ENCODE measurements around the gene TRIP4.
"Not testable (repeated sequence)": the region's sequence is repeated elsewhere in the genome, so short reads cannot be mapped to it uniquely, and the experiment has no call there.

The TRIP4 gene

GRCh38 chr15:64381000-64381751, 6.5 kb upstream of the TRIP4 start, which contains the start of gene PCLAF:
PCLAF (minus strand) TSS chr15:64381441; CDS start chr15:64381371, 70 bp downstream.
- DNase-seq (ENCODE audit: low read depth in 2 of 2): peak; percentile 85 to 87

GRCh38 chr15:64383760-64384159, 3.9 kb upstream of the TRIP4 start:
- DNase-seq (ENCODE audit: low read depth in 2 of 2): no peak

- no peak for DNase-seq (ENCODE audit: low read depth in 2 of 2)
Measured at GRCh38 chr15:64386291-64386690, 1.3 kb upstream of the TRIP4 start.

- DNase-seq (ENCODE audit: low read depth in 2 of 2): no peak
Measured at GRCh38 chr15:64389036-64389435, 1.4 kb downstream of the TRIP4 start.

- not testable (repeated sequence) for DNase-seq (ENCODE audit: low read depth in 2 of 2)
Measured at GRCh38 chr15:64392471-64392870, 4.8 kb downstream of the TRIP4 start.

GRCh38 chr15:64396789-64397188, 9.2 kb downstream of the TRIP4 start:
- DNase-seq (ENCODE audit: low read depth in 2 of 2): no peak

GRCh38 chr15:64398575-64398974, 10.9 kb downstream of the TRIP4 start:
- no peak for DNase-seq (ENCODE audit: low read depth in 2 of 2)

- no peak for DNase-seq (ENCODE audit: low read depth in 2 of 2)
Measured at GRCh38 chr15:64400583-64400982, 12.9 kb downstream of the TRIP4 start.

GRCh38 chr15:64412216-64412615, 24.6 kb downstream of the TRIP4 start:
- DNase-seq (ENCODE audit: low read depth in 2 of 2): no peak

GRCh38 chr15:64422697-64423096, 35.1 kb downstream of the TRIP4 start:
- no peak for DNase-seq (ENCODE audit: low read depth in 2 of 2)

GRCh38 chr15:64423970-64424369, 36.3 kb downstream of the TRIP4 start:
- DNase-seq (ENCODE audit: low read depth in 2 of 2): no peak

GRCh38 chr15:64425221-64425620, 37.6 kb downstream of the TRIP4 start:
- DNase-seq (ENCODE audit: low read depth in 2 of 2): no peak

GRCh38 chr15:64426845-64427465, 39.3 kb downstream of the TRIP4 start:
- no peak for DNase-seq (ENCODE audit: low read depth in 2 of 2)

- DNase-seq (ENCODE audit: low read depth in 2 of 2): no peak
Measured at GRCh38 chr15:64429448-64429847, 41.8 kb downstream of the TRIP4 start.

- peak in 1 of 2 donors; percentile 34 for DNase-seq (ENCODE audit: low read depth in 2 of 2)
Measured at GRCh38 chr15:64430000-64430735, 42.5 kb downstream of the TRIP4 start.

- DNase-seq (ENCODE audit: low read depth in 2 of 2): no peak
Measured at GRCh38 chr15:64437982-64438381, 50.3 kb downstream of the TRIP4 start.

GRCh38 chr15:64438653-64439447, 51.2 kb downstream of the TRIP4 start:
- no peak for DNase-seq (ENCODE audit: low read depth in 2 of 2)

GRCh38 chr15:64441852-64442251, 54.2 kb downstream of the TRIP4 start:
- DNase-seq (ENCODE audit: low read depth in 2 of 2): no peak

GRCh38 chr15:64443016-64443415, 55.4 kb downstream of the TRIP4 start:
- DNase-seq (ENCODE audit: low read depth in 2 of 2): no peak

- DNase-seq (ENCODE audit: low read depth in 2 of 2): no peak
Measured at GRCh38 chr15:64443747-64444621, 56.3 kb downstream of the TRIP4 start.

GRCh38 chr15:64444836-64445235, 57.2 kb downstream of the TRIP4 start:
- DNase-seq (ENCODE audit: low read depth in 2 of 2): no peak
